Measurements from ENCODE around the gene ARID4A.
A peak's percentile ranks its signal among the peaks of the same experiment; 100 is the strongest.
"Not testable (repeated sequence)": the region's sequence is repeated elsewhere in the genome, so short reads cannot be mapped to it uniquely, and the experiment has no call there.

The ARID4A gene

DNA sequence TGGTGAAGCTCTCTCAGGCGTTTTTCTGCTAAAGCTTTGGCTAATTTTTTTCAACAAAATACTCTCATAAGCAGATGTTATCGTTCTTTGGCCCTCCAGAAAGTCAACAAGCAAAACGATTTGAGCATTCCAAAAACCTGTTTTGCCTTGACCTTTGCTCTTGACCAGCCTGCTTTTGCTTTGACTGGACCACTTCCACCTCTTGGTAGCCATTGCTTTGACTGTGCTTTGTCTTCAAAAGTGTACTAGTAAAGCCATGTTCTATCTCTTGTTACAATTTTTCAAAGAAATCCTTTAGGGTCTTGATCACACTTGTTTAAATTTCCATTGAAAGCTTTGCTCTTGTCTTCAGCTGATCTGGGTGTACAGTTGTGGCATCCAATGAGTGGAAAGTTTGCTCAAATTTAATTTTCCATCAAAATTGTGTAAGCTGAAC lies 10.7 kb upstream of the ARID4A start:
- DNase-seq: no peak
- in situ Hi-C loops (cut with MboI; ENCODE audit: low pct_unique_long_range_greater_than_20kb, low sequenced_read_pairs): no loop called here

- in situ Hi-C loops (cut with MboI; ENCODE audit: low pct_unique_long_range_greater_than_20kb, low sequenced_read_pairs): no loop called here
- no peak for DNase-seq
Measured at GRCh38 chr14:58288106-58288792, 10.1 kb upstream of the ARID4A start.

GRCh38 chr14:58291646-58292045 lies 6.7 kb upstream of the ARID4A start:
- in situ Hi-C loops (cut with MboI; ENCODE audit: low pct_unique_long_range_greater_than_20kb, low sequenced_read_pairs): no loop called here
- DNase-seq: no peak

DNA sequence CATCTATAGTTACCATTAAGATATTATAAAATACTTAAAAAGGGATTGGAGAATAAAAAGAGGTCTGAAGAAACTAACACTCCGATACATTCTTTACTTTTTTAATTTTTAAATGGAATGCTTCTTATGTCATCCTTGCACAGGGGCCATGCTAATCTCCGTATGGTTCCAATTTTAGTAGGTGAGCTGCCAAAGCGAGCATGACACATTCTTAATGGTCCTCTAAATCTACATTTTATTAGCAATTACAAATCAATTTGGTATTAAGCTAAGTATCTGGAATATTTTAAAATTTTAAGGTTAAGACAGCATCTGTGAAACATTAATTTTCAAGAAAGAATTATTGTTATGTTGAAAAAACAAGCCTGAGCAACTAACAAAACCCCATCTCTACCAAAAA lies 6.2 kb upstream of the ARID4A start:
- in situ Hi-C loops (cut with MboI; ENCODE audit: low pct_unique_long_range_greater_than_20kb, low sequenced_read_pairs): no loop called here

GRCh38 chr14:58294201-58294600 lies 4.2 kb upstream of the ARID4A start:
- in situ Hi-C loops (cut with MboI; ENCODE audit: low pct_unique_long_range_greater_than_20kb, low sequenced_read_pairs): no loop called here
- DNase-seq: no peak

More for the DNA sequence above, 6.2 kb upstream of the ARID4A start:
- no peak for DNase-seq

GRCh38 chr14:58296726-58297125 lies 1.6 kb upstream of the ARID4A start:
- in situ Hi-C loops (cut with MboI; ENCODE audit: low pct_unique_long_range_greater_than_20kb, low sequenced_read_pairs): no loop called here
- DNase-seq: no peak

- no peak for DNase-seq
- in situ Hi-C loops (cut with MboI; ENCODE audit: low pct_unique_long_range_greater_than_20kb, low sequenced_read_pairs): no loop called here
Measured at GRCh38 chr14:58297412-58297761, 968 bp upstream of the ARID4A start.

GRCh38 chr14:58297762-58298476 lies 436 bp upstream of the ARID4A start:
- in situ Hi-C loops (cut with MboI; ENCODE audit: low pct_unique_long_range_greater_than_20kb, low sequenced_read_pairs): no loop called here
- DNase-seq: peak; percentile 100

DNA sequence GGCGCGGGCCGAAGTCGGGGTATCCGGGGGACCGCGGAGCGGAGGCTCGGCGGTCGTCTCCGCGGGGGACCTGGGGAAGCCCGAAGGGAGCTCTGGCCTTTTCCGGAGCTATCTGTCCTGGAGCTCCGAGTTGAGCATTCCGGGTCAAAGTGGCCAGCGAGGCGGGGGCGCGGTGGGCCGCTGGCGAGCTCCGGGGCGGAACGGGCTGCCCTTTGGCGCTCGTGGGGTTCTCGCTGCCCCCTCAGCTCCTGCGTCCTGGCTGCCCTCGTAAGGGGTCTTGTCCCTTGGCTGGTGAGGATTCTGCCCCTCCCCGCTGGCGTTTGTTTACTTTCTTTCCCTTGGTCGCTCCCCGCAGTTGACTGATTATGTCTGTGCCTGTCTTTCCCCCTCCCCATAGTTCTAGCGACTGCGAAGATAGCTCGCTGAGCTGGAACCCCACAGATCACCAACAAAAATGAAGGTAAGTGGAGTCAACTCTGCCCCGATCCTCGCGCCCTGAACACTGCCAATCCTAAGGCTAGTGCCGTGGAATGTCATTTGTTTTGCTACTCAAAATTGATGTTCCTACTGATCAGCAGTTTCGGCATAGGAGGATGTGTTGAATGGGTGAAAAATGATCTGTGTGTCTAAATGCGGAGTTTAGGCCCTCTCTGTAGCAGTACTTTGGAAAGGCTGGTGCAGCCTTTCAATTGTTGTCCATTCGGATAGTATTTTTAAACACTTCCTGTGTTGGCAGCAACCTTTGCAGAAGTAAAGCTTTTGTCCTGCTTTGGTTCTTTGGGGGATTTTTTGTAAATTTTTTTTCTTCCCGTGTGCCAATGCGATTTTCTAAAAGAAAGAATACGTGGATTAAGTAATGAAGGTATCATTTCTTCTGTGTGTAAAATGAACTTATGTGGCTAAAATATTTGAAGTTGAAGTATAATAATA lies 1.3 kb downstream of the ARID4A start:
- peak; percentile 48 for DNase-seq
- in situ Hi-C loops (cut with MboI; ENCODE audit: low pct_unique_long_range_greater_than_20kb, low sequenced_read_pairs): no loop called here

DNA sequence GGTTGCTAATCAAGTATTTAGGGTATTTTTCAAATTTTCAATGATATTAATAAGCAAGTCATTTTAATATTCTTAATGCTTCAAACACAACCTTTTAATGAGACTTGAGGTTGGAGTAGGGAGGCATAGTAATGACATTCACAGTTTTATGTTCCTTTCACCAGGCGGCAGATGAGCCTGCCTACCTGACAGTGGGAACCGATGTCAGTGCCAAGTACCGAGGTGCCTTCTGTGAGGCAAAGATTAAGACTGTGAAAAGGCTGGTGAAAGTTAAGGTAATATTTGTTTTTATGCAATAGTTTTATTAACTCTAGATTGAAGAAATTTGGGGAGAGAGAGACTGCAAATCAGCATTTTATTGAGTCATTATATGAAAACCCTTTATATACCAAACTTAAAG lies 3.1 kb downstream of the ARID4A start:
- in situ Hi-C loops (cut with MboI; ENCODE audit: low pct_unique_long_range_greater_than_20kb, low sequenced_read_pairs): no loop called here
- no peak for DNase-seq

DNA sequence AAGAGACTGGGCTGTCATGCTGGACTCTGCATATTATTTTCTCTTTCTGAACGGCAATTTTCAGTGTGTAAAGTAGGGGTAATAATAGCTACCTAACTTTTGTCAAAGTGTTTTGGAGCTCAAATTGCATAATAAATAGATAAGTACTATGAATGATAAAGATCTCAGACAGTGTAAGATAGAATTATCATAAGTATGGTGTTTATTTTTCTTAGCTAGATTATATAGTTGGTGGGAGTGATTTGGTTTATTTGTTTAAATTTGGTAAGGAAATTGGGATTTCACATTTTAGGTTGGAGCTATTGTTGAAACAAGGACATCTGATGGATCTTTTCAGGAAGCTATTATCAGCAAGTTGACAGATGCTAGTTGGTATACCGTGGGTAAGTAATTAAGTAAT lies 7.4 kb downstream of the ARID4A start:
- in situ Hi-C loops (cut with MboI; ENCODE audit: low pct_unique_long_range_greater_than_20kb, low sequenced_read_pairs): no loop called here
- no peak for DNase-seq

DNA sequence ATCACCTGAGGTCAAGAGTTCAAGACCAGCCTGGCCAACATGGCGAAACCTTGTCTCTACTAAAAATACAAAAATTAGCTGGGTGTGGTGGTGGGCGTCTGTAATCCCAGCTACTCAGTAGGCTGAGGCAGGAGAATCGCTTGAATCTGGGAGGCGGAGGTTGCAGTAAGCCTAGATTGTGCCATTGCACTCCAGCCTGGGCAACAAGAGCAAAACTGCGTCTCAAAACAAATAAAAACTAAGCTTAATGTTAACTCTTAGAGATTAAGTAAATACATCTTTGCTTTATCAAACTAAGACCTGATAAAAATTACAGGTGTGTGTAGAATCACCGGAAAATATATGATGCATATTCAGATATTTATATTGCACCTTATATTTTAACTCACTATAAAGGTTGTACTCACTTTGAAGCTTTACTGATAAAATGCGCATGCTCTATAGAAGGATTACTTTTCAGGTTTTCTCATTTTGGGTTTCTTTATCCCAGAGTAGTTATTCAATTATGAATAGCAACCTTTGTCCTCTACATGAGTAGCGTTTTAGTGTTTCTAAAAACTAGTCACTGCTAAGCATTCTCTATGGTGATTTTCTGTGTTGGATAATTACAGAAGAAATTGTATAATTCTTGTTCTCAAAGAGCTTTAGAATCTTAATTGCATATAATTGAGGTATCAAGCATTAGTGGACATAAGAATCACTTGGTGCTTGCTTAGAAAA lies 9.4 kb downstream of the ARID4A start:
- in situ Hi-C loops (cut with MboI; ENCODE audit: low pct_unique_long_range_greater_than_20kb, low sequenced_read_pairs): no loop called here
- DNase-seq: no peak

- in situ Hi-C loops (cut with MboI; ENCODE audit: low pct_unique_long_range_greater_than_20kb, low sequenced_read_pairs): no loop called here
- DNase-seq: no peak
Measured at GRCh38 chr14:58309086-58309485, 10.7 kb downstream of the ARID4A start.

- in situ Hi-C loops (cut with MboI; ENCODE audit: low pct_unique_long_range_greater_than_20kb, low sequenced_read_pairs): no loop called here
- DNase-seq: no peak
Measured at GRCh38 chr14:58313699-58314098, 15.3 kb downstream of the ARID4A start.

DNA sequence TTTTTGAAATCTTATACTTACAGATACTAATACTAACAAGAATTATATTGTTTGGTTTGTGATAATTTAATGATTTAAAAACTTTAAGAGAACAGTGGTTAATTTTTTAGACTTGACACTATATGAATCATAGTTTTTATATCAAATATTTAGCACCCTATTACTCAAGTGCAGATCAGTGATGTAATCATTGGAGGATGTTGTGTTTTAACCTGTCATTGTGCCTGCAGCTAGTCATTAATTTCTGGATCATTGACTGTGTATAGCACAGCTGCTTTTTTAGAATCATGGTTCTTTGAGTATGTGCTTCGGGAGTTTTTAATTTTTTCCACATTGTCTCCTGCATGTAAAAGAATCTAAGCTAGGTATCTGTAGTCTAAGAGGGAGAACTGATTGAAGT lies 17.3 kb downstream of the ARID4A start:
- in situ Hi-C loops (cut with MboI; ENCODE audit: low pct_unique_long_range_greater_than_20kb, low sequenced_read_pairs): no loop called here
- no peak for DNase-seq

DNA sequence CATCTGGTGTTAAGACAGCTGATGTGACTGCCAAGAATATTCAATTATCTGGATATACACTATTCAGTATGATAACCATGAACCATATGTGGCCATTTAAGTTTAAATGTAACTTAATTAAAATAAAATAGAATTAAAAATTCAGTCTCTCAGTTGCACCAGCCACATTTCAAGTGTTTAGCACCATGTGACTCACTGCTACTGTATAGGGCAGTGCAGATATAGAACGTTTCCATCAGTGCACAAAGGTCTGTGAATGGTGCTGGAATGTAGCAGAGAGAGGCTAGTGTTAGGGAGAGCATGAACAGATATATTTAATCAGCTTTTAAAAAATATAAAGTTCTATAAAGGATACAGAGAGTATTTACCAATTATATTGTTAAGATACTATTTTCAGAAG lies 28.7 kb downstream of the ARID4A start:
- in situ Hi-C loops (cut with MboI; ENCODE audit: low pct_unique_long_range_greater_than_20kb, low sequenced_read_pairs): no loop called here
- DNase-seq: no peak

GRCh38 chr14:58331111-58331510 lies 32.8 kb downstream of the ARID4A start:
- DNase-seq: peak; percentile 94
- in situ Hi-C loops (cut with MboI; ENCODE audit: low pct_unique_long_range_greater_than_20kb, low sequenced_read_pairs): no loop called here

- in situ Hi-C loops (cut with MboI; ENCODE audit: low pct_unique_long_range_greater_than_20kb, low sequenced_read_pairs): no loop called here
- DNase-seq: no peak
Measured at GRCh38 chr14:58332561-58332960, 34.2 kb downstream of the ARID4A start.

GRCh38 chr14:58339666-58340065 lies 41.3 kb downstream of the ARID4A start:
- peak; percentile 69 for DNase-seq
- in situ Hi-C loops (cut with MboI; ENCODE audit: low pct_unique_long_range_greater_than_20kb, low sequenced_read_pairs): not testable (repeated sequence)

Measured in KBM-7 (cell line).